H1 (cell line): ENCODE data around the gene MGST2. TPM values are rescaled to one million over a fixed set of nuclear protein-coding genes. Genes with fewer than 3 reads are reported as not detected.

Experiments
- CTCF ChIA-PET: fragments of 300-600 bp; sonication (Branson Sonifier 250); formaldehyde crosslinking; loops from one replicate; lab custom pipeline; 2021; ENCODE audit not compliant: partially characterized antibody; lab: Charles Lee
- POLR2A ChIA-PET: fragments of 300-600 bp; sonication (Branson Sonifier 250); formaldehyde crosslinking; loops from one replicate; lab custom pipeline; 2021; ENCODE audit warnings: inconsistent platforms; ENCODE audit not compliant: partially characterized antibody; lab: Charles Lee
- DNase-seq, 2 experiments: peaks; one replicate each; pipeline versions ENCODE4 v3.0.0 to v3.0.0-alpha.2; 2010 to 2022; ENCODE audit warnings: low spot score in 2 of 2, low read depth in 1 of 2, mixed read lengths in 1 of 2
- FAIRE-seq: peaks from 2 replicates; lab custom pipeline; 2011; peaks lifted over from hg19 to GRCh38; lab: Jason Lieb, UNC
- H2AFZ ChIP-seq: 2 replicates; pipeline ENCODE4 v1.8.1; 2012; ENCODE audit warnings: low read length, inconsistent platforms
- H2AK5ac ChIP-seq: 2 replicates; pipeline ENCODE4 v1.6.1; 2013; ENCODE audit warnings: low read depth, low read length
- H2BK120ac ChIP-seq: replicated peaks from 2 replicates; pipeline ENCODE3; 2013; ENCODE audit warnings: low read depth, low read length, inconsistent platforms
- H2BK12ac ChIP-seq: 2 replicates; pipeline ENCODE4 v1.6.1; 2013; ENCODE audit warnings: low read depth, low read length
- H2BK15ac ChIP-seq: 2 replicates; pipeline ENCODE4 v1.6.1; 2013; ENCODE audit warnings: low read length
- H2BK20ac ChIP-seq: 2 replicates; pipeline ENCODE4 v1.6.1; 2013; ENCODE audit warnings: low read length
- H2BK5ac ChIP-seq: 2 replicates; pipeline ENCODE4 v1.6.1; 2013; ENCODE audit warnings: low read depth, low read length
- H3K14ac ChIP-seq: 2 replicates; pipeline ENCODE4 v1.6.1; 2013; ENCODE audit warnings: inconsistent platforms; ENCODE audit not compliant: insufficient read length
- H3K18ac ChIP-seq: 2 replicates; pipeline ENCODE4 v1.6.1; 2013; ENCODE audit warnings: low read length; ENCODE audit errors: extremely low read depth
- H3K23ac ChIP-seq: 2 replicates; pipeline ENCODE4 v1.6.1; 2013; ENCODE audit warnings: inconsistent platforms; ENCODE audit not compliant: insufficient read length
- H3K23me2 ChIP-seq: 2 replicates; pipeline ENCODE4 v1.6.1; 2013; ENCODE audit warnings: low read depth, low read length
- H3K27ac ChIP-seq: 2 replicates; pipeline ENCODE4 v1.6.1; 2011; ENCODE audit warnings: low read depth, low read length, inconsistent platforms
- H3K27me3 ChIP-seq, 4 experiments: replicated peaks in 1 of 4; 1 replicate in 1 of 4; 2 replicates in 3 of 4; pipeline versions ENCODE4 v1.6.1 to v1.8.1; 2011 to 2013; ENCODE audit warnings: low read length in 3 of 4, mild to moderate bottlenecking in 3 of 4, inconsistent platforms in 2 of 4, mixed read lengths in 2 of 4, moderate library complexity in 1 of 4; ENCODE audit not compliant: control insufficient read depth in 3 of 4, insufficient read depth in 3 of 4; ENCODE audit errors: extremely low read depth in 1 of 4
- H3K36me3 ChIP-seq, 4 experiments: 2 replicates each; pipeline versions ENCODE4 v1.6.1 to v1.8.1; 2011 to 2013; ENCODE audit warnings: mild to moderate bottlenecking in 4 of 4, low read length in 3 of 4, moderate library complexity in 2 of 4, control low read depth in 1 of 4, inconsistent platforms in 1 of 4; ENCODE audit not compliant: insufficient read depth in 4 of 4, control insufficient read depth in 2 of 4
- H3K4ac ChIP-seq: replicated peaks from 2 replicates; pipeline ENCODE3; 2013; ENCODE audit warnings: low read length, low read depth, mixed read lengths, inconsistent platforms; ENCODE audit not compliant: insufficient read length
- H3K4me1 ChIP-seq, 4 experiments: replicated peaks in 1 of 4; 1 replicate in 1 of 4; 2 replicates in 3 of 4; pipeline versions ENCODE4 v1.6.1 to v1.8.1; 2011 to 2013; ENCODE audit warnings: low read length in 3 of 4, inconsistent platforms in 2 of 4, mixed read lengths in 1 of 4; ENCODE audit not compliant: insufficient read depth in 4 of 4, control insufficient read depth in 3 of 4
- H3K4me2 ChIP-seq, 2 experiments: 2 replicates each; pipeline versions ENCODE4 v1.6.1 to v1.8.1; 2011 to 2013; ENCODE audit warnings: low read depth in 2 of 2, low read length in 2 of 2, control low read depth in 1 of 2, inconsistent platforms in 1 of 2, mild to moderate bottlenecking in 1 of 2; ENCODE audit not compliant: insufficient read depth in 1 of 2
- H3K4me3 ChIP-seq, 4 experiments: fragments of 200-600, 300-600 bp in 1 of 4; sonication (generic), shearing (Covaris generic), sonication (Bioruptor Twin) in 1 of 4; 2 replicates each; pipeline versions ENCODE4 v1.5.1 to v1.8.1; 2011 to 2016; ENCODE audit warnings: low read length in 4 of 4, low read depth in 3 of 4, control low read depth in 2 of 4, inconsistent platforms in 2 of 4, mild to moderate bottlenecking in 2 of 4, mixed read lengths in 1 of 4, moderate library complexity in 1 of 4; ENCODE audit not compliant: insufficient read depth in 2 of 4; ENCODE audit errors: extremely low read depth in 1 of 4
- H3K56ac ChIP-seq: replicated peaks from 2 replicates; pipeline ENCODE3; 2013; ENCODE audit warnings: low read depth, mild to moderate bottlenecking, mixed read lengths, low read length, inconsistent platforms; ENCODE audit not compliant: insufficient read length
- H3K79me1 ChIP-seq: 2 replicates; pipeline ENCODE4 v1.6.1; 2013; ENCODE audit warnings: low read depth, low read length, control low read depth
- H3K79me2 ChIP-seq, 2 experiments: 2 replicates each; pipeline versions ENCODE4 v1.6.1 to v1.8.1; 2012 to 2013; ENCODE audit warnings: low read length in 2 of 2, mild to moderate bottlenecking in 2 of 2, inconsistent platforms in 1 of 2; ENCODE audit not compliant: insufficient read depth in 2 of 2, control insufficient read depth in 1 of 2
- H3K9ac ChIP-seq, 4 experiments: replicated peaks in 1 of 4; 1 replicate in 1 of 4; 2 replicates in 3 of 4; pipeline versions ENCODE4 v1.6.1 to v1.8.1; 2011 to 2013; ENCODE audit warnings: low read depth in 3 of 4, low read length in 3 of 4, control low read depth in 2 of 4, mild to moderate bottlenecking in 2 of 4, moderate library complexity in 2 of 4, inconsistent platforms in 1 of 4; ENCODE audit errors: extremely low read depth in 1 of 4
- H3K9me3 ChIP-seq, 2 experiments: 2 replicates each; pipeline versions ENCODE4 v1.6.1 to v1.8.1; 2012 to 2013; ENCODE audit warnings: mild to moderate bottlenecking in 2 of 2, moderate library complexity in 2 of 2, control low read depth in 1 of 2, inconsistent platforms in 1 of 2, low read depth in 1 of 2, low read length in 1 of 2, mixed read lengths in 1 of 2; ENCODE audit not compliant: insufficient read depth in 2 of 2
- H4K20me1 ChIP-seq, 2 experiments: replicated peaks in 1 of 2; 2 replicates each; pipeline versions ENCODE3 to v1.8.1; 2011 to 2013; ENCODE audit warnings: inconsistent platforms in 2 of 2, low read length in 2 of 2, mild to moderate bottlenecking in 1 of 2; ENCODE audit not compliant: insufficient read depth in 2 of 2, control insufficient read depth in 1 of 2
- H4K5ac ChIP-seq: 2 replicates; pipeline ENCODE4 v1.6.1; 2013; ENCODE audit warnings: low read length, low read depth, mixed read lengths, inconsistent platforms; ENCODE audit not compliant: insufficient read length
- H4K8ac ChIP-seq: 2 replicates; pipeline ENCODE4 v1.8.0; 2013; ENCODE audit warnings: mild to moderate bottlenecking, moderate library complexity, low read length, inconsistent platforms; ENCODE audit not compliant: insufficient read depth; ENCODE audit errors: extremely low read depth
- H4K91ac ChIP-seq: replicated peaks from 2 replicates; pipeline ENCODE3; 2013; ENCODE audit warnings: low read length, mixed read lengths, inconsistent platforms; ENCODE audit not compliant: insufficient read length
- KDM1A ChIP-seq: fragments of 200-600, 300-600 bp; sonication (generic); IDR thresholded peaks from 2 replicates; pipeline ENCODE4 v1.7.1; 2016; ENCODE audit warnings: mild to moderate bottlenecking, low read length, borderline replicate concordance
- NRF1 ChIP-seq: IDR thresholded peaks from 2 replicates; pipeline ENCODE4 v1.6.1; 2011; ENCODE audit warnings: mild to moderate bottlenecking, low read depth, low read length, improper control_type of control experiment
- RFX5 ChIP-seq: IDR thresholded peaks from 2 replicates; pipeline ENCODE4 v1.6.1; 2011; ENCODE audit warnings: low read depth, low read length, improper control_type of control experiment, borderline replicate concordance
- WGBS, 2 experiments: shearing (Covaris generic) in 1 of 2; methylation state at CpG; one replicate each; pipeline versions ENCODE4 v1.1.6 to v1.1.7; 2013 to 2015; ENCODE audit warnings: low lambda C conversion rate in 2 of 2, mixed read lengths in 2 of 2, inconsistent platforms in 1 of 2, low coverage in 1 of 2, missing lambda C conversion rate in 1 of 2; ENCODE audit not compliant: insufficient replicate concordance in 2 of 2, insufficient coverage in 1 of 2, insufficient read length in 1 of 2; ENCODE audit errors: extremely low coverage in 1 of 2, missing lambda C conversion rate in 1 of 2; 5-methylcytosine and 5-hydroxymethylcytosine counted together
- polyA plus RNA-seq, 7 experiments: library from polyadenylated mRNA; depleted of rRNA in 3 of 7; stranded (reverse) in 5 of 7; unstranded in 2 of 7; fragments of >200 nt in 5 of 7; fragments of 200-250 nt in 2 of 7; gene quantifications; 1 replicate in 5 of 7; 2 replicates in 1 of 7; 4 replicates in 1 of 7; pipeline versions ENCODE4 v1.2.1 to v1.2.3, GENCODE V29; 2011 to 2013; ENCODE audit warnings: missing spikeins in 2 of 7, mixed read lengths in 2 of 7
- total RNA-seq: library from RNA; stranded (reverse); fragmentation: NEBNext Ultra II Directional; extraction: Animal tissue kit (Norgen Biotek cat#: 25700); gene quantifications from 2 replicates; pipeline ENCODE4 v1.2.1, GENCODE V29; 2021

The MGST2 gene
- total and polyA plus RNA-seq, 2 of the 8 experiments (the other 6 are each of a cell fraction or from before 2014, with no cell fraction given): 8.0 to 13.6 TPM

GRCh38 chr4:139718833-139719232 lies 53.2 kb downstream of the MGST2 start:
- H4K20me1 ChIP-seq: peaks cover 0 to 3% of the 10 kb centered on the region in 2 experiments
- H3K4me2 ChIP-seq: no peak overlapping the region
- H2BK20ac ChIP-seq: no peak overlapping the region
- TF ChIP-seq RFX5 (no peak), KDM1A (no peak), NRF1 (no peak)
- no peak overlapping the region for H3K4ac ChIP-seq
- H2BK5ac ChIP-seq: no peak overlapping the region
- H3K14ac ChIP-seq: no peak overlapping the region
- no peaks in the 10 kb centered on the region for H3K23me2 ChIP-seq
- H4K91ac ChIP-seq: no peak overlapping the region
- peaks cover 7 to 46% (median 30%) of the 10 kb centered on the region in 4 experiments for H3K27me3 ChIP-seq
- no peaks in the 10 kb centered on the region for H3K4me1 ChIP-seq
- no peak overlapping the region for H4K5ac ChIP-seq
- no peak overlapping the region for H4K8ac ChIP-seq
- CTCF ChIA-PET: interaction anchor here (0.8 to 1.8 kb wide), 7 partner anchors 10 to 871 kb away, joined by 3 to 8 read pairs (median 4); no protein-coding TSS in a partner anchor
- H3K18ac ChIP-seq: no peak overlapping the region
- H3K79me2 ChIP-seq: no peaks in the 10 kb centered on the region
- FAIRE-seq (no peak), DNase-seq (no peak)
- no peak overlapping the region for H3K23ac ChIP-seq
- POLR2A ChIA-PET: no interaction called here
- H3K79me1 ChIP-seq: no peaks in the 10 kb centered on the region
- H3K4me3 ChIP-seq: no peak overlapping the region
- 83% methylated on average over 10 of the region's 10 CpGs; no CpG with 5 or more reads in 1 of the 2 experiments for WGBS, 2 experiments
- no peak overlapping the region for H3K56ac ChIP-seq
- no peak overlapping the region for H2BK15ac ChIP-seq
- no peak overlapping the region for H2AFZ ChIP-seq
- no peaks in the 10 kb centered on the region for H3K36me3 ChIP-seq
- H3K9me3 ChIP-seq: no peaks in the 10 kb centered on the region
- H2BK12ac ChIP-seq: no peak overlapping the region
- no peak overlapping the region for H2AK5ac ChIP-seq
- H3K9ac ChIP-seq: no peak overlapping the region
- no peak overlapping the region for H3K27ac ChIP-seq
- H2BK120ac ChIP-seq: no peak overlapping the region
